ENCODE measurements around the gene STK10. TPM values are rescaled to one million over a fixed set of nuclear protein-coding genes. Genes with fewer than 3 reads are reported as not detected.

The STK10 gene
- total RNA-seq, 1 donor from 2014 or later, result 60.2 TPM

DNA sequence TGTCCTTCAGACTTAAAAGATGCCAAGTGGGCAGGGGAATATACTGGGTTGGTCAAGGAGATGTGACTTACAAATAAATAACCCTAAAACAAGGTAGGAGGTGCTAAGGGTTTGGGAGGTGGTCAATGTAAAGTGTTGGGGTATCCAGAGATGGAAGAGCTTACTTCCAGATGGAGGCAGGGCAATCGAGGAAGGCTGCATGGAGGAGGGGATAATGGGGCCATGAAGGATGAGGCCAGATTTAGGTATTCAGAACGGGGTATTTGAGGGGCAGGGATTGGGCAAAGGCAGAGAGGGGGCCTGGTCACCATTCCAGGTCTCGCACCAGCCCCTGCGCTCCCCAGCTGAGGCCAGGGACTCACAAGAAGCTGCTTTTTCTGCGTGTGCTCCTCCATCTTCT lies 123.7 kb downstream of the STK10 start:
- H3K9me3 Mint-ChIP-seq (ENCODE audit: unreplicated experiment), result peaks cover 1% of the 10 kb centered on the region
- H3K27me3 Mint-ChIP-seq (ENCODE audit: low read depth, unreplicated experiment), result no peaks in the 10 kb centered on the region
- Histone ChIP-seq H3K4me2 (ENCODE audit: low read length) (no peak overlapping the region), H3K27me3 (ENCODE audit: insufficient read depth, low read length) (no peaks in the 10 kb centered on the region), H3K36me3 (ENCODE audit: insufficient read depth, low read length) (peaks cover 9% of the 10 kb centered on the region), H3K9me3 (ENCODE audit: insufficient read depth, low read depth, low read length) (no peaks in the 10 kb centered on the region), H3K27ac (ENCODE audit: low read depth, low read length) (no peak overlapping the region), H4K20me1 (ENCODE audit: insufficient read depth, low read length) (peaks cover 17% of the 10 kb centered on the region), H2AFZ (ENCODE audit: low read depth, low read length) (no peak overlapping the region), H3K4me3 (ENCODE audit: insufficient read depth, low read depth, low read length) (no peak overlapping the region), H3K9ac (ENCODE audit: low read length) (no peak overlapping the region), H3K4me1 (ENCODE audit: insufficient read depth, low read length) (no peaks in the 10 kb centered on the region), H3K79me2 (ENCODE audit: insufficient read depth, low read length) (no peaks in the 10 kb centered on the region)
- peaks cover 38% of the 10 kb centered on the region for H3K36me3 Mint-ChIP-seq (ENCODE audit: low read depth, unreplicated experiment)
- no peak for TF ChIP-seq CTCF (IDR thresholded peaks at IDR 0.05; ENCODE audit: insufficient read depth, low read depth, low read length)
- TF ChIP-seq EZH2 (IDR thresholded peaks at IDR 0.05; ENCODE audit: insufficient read depth, low read length), result no peak
- H3K4me1 Mint-ChIP-seq (ENCODE audit: low read depth, unreplicated experiment), result peaks cover 2% of the 10 kb centered on the region
- FAIRE-seq (no peak), DNase-seq (ENCODE audit: low read depth) (no peak)
- no peak overlapping the region for H3K27ac Mint-ChIP-seq (ENCODE audit: unreplicated experiment)
- H3K4me3 Mint-ChIP-seq (ENCODE audit: unreplicated experiment), result no peak overlapping the region

DNA sequence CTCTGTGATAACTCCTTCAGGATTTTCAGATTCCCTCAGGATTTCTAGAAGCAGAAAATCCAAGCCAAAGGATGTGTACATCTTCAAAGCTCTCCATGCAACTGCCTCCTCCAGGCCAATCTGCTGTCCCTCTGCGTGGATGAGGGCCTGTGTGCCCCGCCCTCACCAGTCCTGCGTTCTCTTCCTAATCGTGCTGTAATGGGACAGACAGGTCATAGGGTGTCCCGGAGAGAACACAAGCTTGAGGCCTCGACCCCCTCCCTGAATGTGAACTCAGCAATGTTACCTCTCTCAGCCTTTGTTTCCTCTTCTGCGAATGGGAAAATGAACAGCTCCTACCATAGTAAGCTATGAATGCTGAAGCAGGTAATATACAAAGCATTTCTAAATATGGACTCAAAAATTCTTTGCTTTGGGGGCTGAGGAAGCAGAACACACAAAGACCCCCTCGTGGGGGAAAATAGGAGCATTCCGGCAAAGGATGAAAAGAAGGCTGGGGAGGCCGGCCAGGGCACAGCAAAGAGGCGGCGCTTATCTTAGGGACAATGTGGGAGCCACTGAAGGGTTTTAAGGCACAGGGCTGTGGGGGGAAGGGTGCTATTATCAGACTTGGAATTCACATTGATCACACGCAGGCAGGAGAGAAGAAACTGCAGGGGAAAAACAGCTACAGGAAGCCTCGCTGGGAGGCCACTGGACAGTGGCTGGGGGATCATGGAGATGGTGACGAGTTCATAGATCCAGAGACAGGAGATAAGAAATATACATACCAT lies 124.4 kb downstream of the STK10 start:
- H3K4me3 ChIP-seq (ENCODE audit: insufficient read depth, low read depth, low read length), result no peak overlapping the region

More for the DNA sequence above, 124.4 kb downstream of the STK10 start:
- H3K79me2 ChIP-seq (ENCODE audit: insufficient read depth, low read length), result no peaks in the 10 kb centered on the region
- H3K36me3 ChIP-seq (ENCODE audit: insufficient read depth, low read length), result peaks cover 9% of the 10 kb centered on the region
- peaks cover 18% of the 10 kb centered on the region for H4K20me1 ChIP-seq (ENCODE audit: insufficient read depth, low read length)
- Mint-ChIP-seq H3K4me3 (ENCODE audit: unreplicated experiment) (no peak overlapping the region), H3K27ac (ENCODE audit: unreplicated experiment) (no peak overlapping the region), H3K4me1 (ENCODE audit: low read depth, unreplicated experiment) (peaks cover 2% of the 10 kb centered on the region), H3K36me3 (ENCODE audit: low read depth, unreplicated experiment) (peaks cover 38% of the 10 kb centered on the region), H3K27me3 (ENCODE audit: low read depth, unreplicated experiment) (no peaks in the 10 kb centered on the region), H3K9me3 (ENCODE audit: unreplicated experiment) (peaks cover 1% of the 10 kb centered on the region)
- H3K9me3 ChIP-seq (ENCODE audit: insufficient read depth, low read depth, low read length), result no peaks in the 10 kb centered on the region
- no peak for DNase-seq (ENCODE audit: low read depth)
- H3K4me2 ChIP-seq (ENCODE audit: low read length), result no peak overlapping the region
- no peak for TF ChIP-seq EZH2 (IDR thresholded peaks at IDR 0.05; ENCODE audit: insufficient read depth, low read length)
- TF ChIP-seq CTCF (IDR thresholded peaks at IDR 0.05; ENCODE audit: insufficient read depth, low read depth, low read length), result no peak
- FAIRE-seq, result no peak
- H3K9ac ChIP-seq (ENCODE audit: low read length), result no peak overlapping the region
- H3K27me3 ChIP-seq (ENCODE audit: insufficient read depth, low read length), result no peaks in the 10 kb centered on the region
- H3K4me1 ChIP-seq (ENCODE audit: insufficient read depth, low read length), result no peaks in the 10 kb centered on the region
- H2AFZ ChIP-seq (ENCODE audit: low read depth, low read length), result no peak overlapping the region
- no peak overlapping the region for H3K27ac ChIP-seq (ENCODE audit: low read depth, low read length)
